ENCODE results near the gene LRRN4CL. TPM values are rescaled to one million over a fixed set of nuclear protein-coding genes. Genes with fewer than 3 reads are reported as not detected.

LRRN4CL gene
- total and polyA plus RNA-seq, 9 of the 15 experiments (the other 6 are each of a cell fraction or from before 2014, with no cell fraction given), result 0.03 to 0.11 (median 0.05) TPM; not detected in 4

GRCh38 chr11:62678770-62679696 lies 10.3 kb downstream of the LRRN4CL start, which contains the start of gene UBXN1 (continued):
- TF ChIP-seq CC2D1A (IDR thresholded peaks at IDR 0.05), result no peak
- TF ChIP-seq ZKSCAN3 (CRISPR knock-in tag; IDR thresholded peaks at IDR 0.05), result no peak
- TF ChIP-seq GATA2 (CRISPR knock-in tag; IDR thresholded peaks at IDR 0.05), result no peak
- TF ChIP-seq SMARCA5 (IDR thresholded peaks at IDR 0.05), result no peak
- no peak for TF ChIP-seq IFI16 (CRISPR knock-in tag; IDR thresholded peaks at IDR 0.05)
- no peak for TF ChIP-seq IRF2 (CRISPR knock-in tag; IDR thresholded peaks at IDR 0.05)
- no peak for TF ChIP-seq NR2F6 (CRISPR knock-in tag; IDR thresholded peaks at IDR 0.05)
- no peak for TF ChIP-seq ZNF408 (CRISPR knock-in tag; IDR thresholded peaks at IDR 0.05; ENCODE audit: low read depth)
- no peak for TF ChIP-seq ZNF41 (CRISPR knock-in tag; conservative IDR thresholded peaks at IDR 0.05)
- TF ChIP-seq HOMEZ (CRISPR knock-in tag; IDR thresholded peaks at IDR 0.05), result no peak
- TF ChIP-seq XRCC5 (IDR thresholded peaks at IDR 0.05; ENCODE audit: low read depth, low read length), result peak; percentile 59; the same call in 1 of the 2 replicates
- no peak for TF ChIP-seq KAT7 (CRISPR knock-in tag; IDR thresholded peaks at IDR 0.05; ENCODE audit: borderline replicate concordance)
- TF ChIP-seq BRD4 (IDR thresholded peaks at IDR 0.05), result no peak
- TF ChIP-seq POLR3G (IDR thresholded peaks at IDR 0.05; ENCODE audit: extremely low read depth, insufficient read length, insufficient replicate concordance), result no peak
- peak; percentile 88; the same call in 1 of the 2 replicates for TF ChIP-seq NFRKB (IDR thresholded peaks at IDR 0.05; ENCODE audit: low read depth)
- no peak for TF ChIP-seq MYBL2 (IDR thresholded peaks at IDR 0.05; ENCODE audit: low read depth)
- TF ChIP-seq MYBL2 (CRISPR knock-in tag; IDR thresholded peaks at IDR 0.05; ENCODE audit: borderline replicate concordance), result no peak
- TF ChIP-seq RBBP5 (IDR thresholded peaks at IDR 0.05; ENCODE audit: borderline replicate concordance, insufficient read depth, low read length, poor library complexity, severe bottlenecking), result peak; percentile 99
- TF ChIP-seq CREB3 (tag; conservative IDR thresholded peaks at IDR 0.05; ENCODE audit: low read depth), result 0 out of 2 replicates have a peak, but pooled peaks have one; percentile 48
- no peak for TF ChIP-seq PTBP1 (IDR thresholded peaks at IDR 0.05; ENCODE audit: low read depth, low read length)
- no peak for TF ChIP-seq SAFB2 (IDR thresholded peaks at IDR 0.05; ENCODE audit: borderline replicate concordance, low read depth, low read length, severe bottlenecking)
- no peak; the same call in 1 of the 2 replicates for TF ChIP-seq ATF7 (IDR thresholded peaks at IDR 0.05)
- no peak for TF ChIP-seq NFXL1 (CRISPR knock-in tag; IDR thresholded peaks at IDR 0.05)
- peak; percentile 7; the same call in 1 of the 2 replicates for TF ChIP-seq JUN (IDR thresholded peaks at IDR 0.05; ENCODE audit: borderline replicate concordance, low read depth, low read length)
- no peak for TF ChIP-seq JUN (CRISPR knock-in tag; IDR thresholded peaks at IDR 0.05; ENCODE audit: borderline replicate concordance)
- no peak for TF ChIP-seq GTF2E2 (tag; IDR thresholded peaks at IDR 0.05)
- no peak for TF ChIP-seq MCM2 (IDR thresholded peaks at IDR 0.05; ENCODE audit: low read depth)

Measured in K562 (cell line).